Brain microvascular endothelial cell (primary cell): ENCODE data around the gene MICAL2.

Experiments
- DNase-seq: peaks from one replicate; pipeline ENCODE4 v3.0.0-alpha.2; 2020
- H3K27ac ChIP-seq: fragments of 250-450 bp; sonication (Bioruptor Pico); 2 replicates; pipeline ENCODE4 v1.5.1; 2020; ENCODE audit warnings: mild to moderate bottlenecking, moderate library complexity
- H3K27me3 ChIP-seq: fragments of 250-450 bp; sonication (Bioruptor Pico); replicated peaks from 2 replicates; pipeline ENCODE4 v1.5.1; 2020; ENCODE audit warnings: mild to moderate bottlenecking
- H3K36me3 ChIP-seq: fragments of 250-450 bp; sonication (Bioruptor Pico); replicated peaks from 2 replicates; pipeline ENCODE4 v1.5.1; 2020; ENCODE audit warnings: mild to moderate bottlenecking
- H3K4me3 ChIP-seq: 2 replicates; pipeline ENCODE4 v1.5.1; 2011; ENCODE audit warnings: low read depth, mild to moderate bottlenecking, control low read depth, low read length, moderate library complexity
- CTCF ChIP-seq: IDR thresholded peaks from 2 replicates; pipeline ENCODE4 v1.5.1; 2011; ENCODE audit warnings: low read depth, mild to moderate bottlenecking, moderate library complexity, low read length, control low read depth, inconsistent platforms; ENCODE audit errors: missing control alignments
- in situ Hi-C: cut with HindIII; loops from 2 replicates; pipeline ENCODE4 v1.10.0; 2017; ENCODE audit warnings: low sequenced_read_pairs, low pct_ligation_motif_present

MICAL2 gene

GRCh38 chr11:12114193-12115033 lies 4.0 kb downstream of the MICAL2 start:
- Histone ChIP-seq H3K27me3 (no peaks in the 10 kb centered on the region), H3K27ac (peak overlapping the region; percentile 91), H3K4me3 (peak overlapping the region; percentile 97), H3K36me3 (peaks cover 44% of the 10 kb centered on the region)
- DNase-seq, result peak; percentile 74
- TF ChIP-seq CTCF, result no peak
- in situ Hi-C loops, result no loop called here

- Histone ChIP-seq H3K36me3 (peaks cover 64% of the 10 kb centered on the region), H3K27ac (no peak overlapping the region), H3K4me3 (no peak overlapping the region), H3K27me3 (no peaks in the 10 kb centered on the region)
- DNase-seq, result no peak
- no peak for TF ChIP-seq CTCF
- in situ Hi-C loops, result no loop called here
Measured at GRCh38 chr11:12116425-12117032, 6.1 kb downstream of the MICAL2 start.

GRCh38 chr11:12117200-12117599 lies 6.8 kb downstream of the MICAL2 start:
- peaks cover 70% of the 10 kb centered on the region for H3K36me3 ChIP-seq
- H3K4me3 ChIP-seq, result no peak overlapping the region
- no peaks in the 10 kb centered on the region for H3K27me3 ChIP-seq
- TF ChIP-seq CTCF, result no peak
- H3K27ac ChIP-seq, result peak overlapping the region; percentile 16
- in situ Hi-C loops, result no loop called here
- no peak for DNase-seq

- peaks cover 75% of the 10 kb centered on the region for H3K36me3 ChIP-seq
- no peak for DNase-seq
- in situ Hi-C loops, result no loop called here
- no peaks in the 10 kb centered on the region for H3K27me3 ChIP-seq
- H3K4me3 ChIP-seq, result no peak overlapping the region
- H3K27ac ChIP-seq, result peak overlapping the region; percentile 36
- no peak for TF ChIP-seq CTCF
Measured at GRCh38 chr11:12117611-12118010, 7.2 kb downstream of the MICAL2 start.

- in situ Hi-C loops, result no loop called here
- Histone ChIP-seq H3K36me3 (peaks cover 83% of the 10 kb centered on the region), H3K27ac (no peak overlapping the region), H3K4me3 (no peak overlapping the region), H3K27me3 (no peaks in the 10 kb centered on the region)
- DNase-seq, result no peak
- TF ChIP-seq CTCF, result peak; percentile 27
Measured at GRCh38 chr11:12118949-12119348, 8.6 kb downstream of the MICAL2 start.
